GM12875 (cell line): ENCODE measurements around the gene PDCD11.
"Not testable (repeated sequence)": the region's sequence is repeated elsewhere in the genome, so short reads cannot be mapped to it uniquely, and the experiment has no call there.

ENCODE experiments used
- H3K4me3 ChIP-seq: one replicate; pipeline ENCODE4 v1.5.1; 2011; ENCODE audit warnings: low read depth, low read length, control low read depth
- CTCF ChIP-seq: IDR thresholded peaks from 2 replicates; pipeline ENCODE4 v1.5.1; 2011; ENCODE audit warnings: low read depth, mild to moderate bottlenecking, control low read depth, inconsistent platforms, low read length, moderate library complexity, borderline replicate concordance; ENCODE audit not compliant: insufficient read depth

PDCD11 gene

GRCh38 chr10:103396067-103396788 lies at the start of gene PDCD11, which contains the start of gene ATP5MK:
Gene PDCD11 (plus strand): TSS chr10:103396626. CDS start chr10:103398427, 1,801 bp downstream.
Gene ATP5MK (minus strand): TSS chr10:103396475. CDS start chr10:103392457, 4,018 bp downstream.
- peak within 1 kb of the TSS; percentile 79 for H3K4me3 ChIP-seq
- peak; percentile 27; the same call in 1 of the 2 replicates for TF ChIP-seq CTCF

- no peak for TF ChIP-seq CTCF
Measured at GRCh38 chr10:103350175-103350516, 46.3 kb upstream of the PDCD11 start.

GRCh38 chr10:103350517-103351260 lies 45.7 kb upstream of the PDCD11 start, which contains the start of gene PCGF6:
Gene PCGF6 (minus strand): TSS chr10:103351140. CDS start chr10:103351066, 74 bp downstream.
- peak within 1 kb of the TSS; percentile 94 for H3K4me3 ChIP-seq
- TF ChIP-seq CTCF: peak; percentile 15; the same call in 1 of the 2 replicates

More at GRCh38 chr10:103350175-103350516, 46.3 kb upstream of the PDCD11 start:
- peak overlapping the region; percentile 94 for H3K4me3 ChIP-seq

GRCh38 chr10:103353281-103353680 lies 43.1 kb upstream of the PDCD11 start:
- H3K4me3 ChIP-seq: no peak overlapping the region
- TF ChIP-seq CTCF: no peak

- H3K4me3 ChIP-seq: not testable (repeated sequence)
Measured at GRCh38 chr10:103354567-103354966, 41.9 kb upstream of the PDCD11 start.

- no peak overlapping the region for H3K4me3 ChIP-seq
- no peak for TF ChIP-seq CTCF
Measured at GRCh38 chr10:103355906-103356599, 40.4 kb upstream of the PDCD11 start.

- H3K4me3 ChIP-seq: not testable (repeated sequence)
Measured at GRCh38 chr10:103359493-103359892, 36.9 kb upstream of the PDCD11 start.

- H3K4me3 ChIP-seq: not testable (repeated sequence)
Measured at GRCh38 chr10:103360791-103361190, 35.6 kb upstream of the PDCD11 start.
